ENCODE results near the gene POLR2C. TPM values are rescaled to one million over a fixed set of nuclear protein-coding genes. Genes with fewer than 3 reads are reported as not detected.

Gene POLR2C
- total RNA-seq: 78.7 and 82.1 TPM in 2 replicates

DNA sequence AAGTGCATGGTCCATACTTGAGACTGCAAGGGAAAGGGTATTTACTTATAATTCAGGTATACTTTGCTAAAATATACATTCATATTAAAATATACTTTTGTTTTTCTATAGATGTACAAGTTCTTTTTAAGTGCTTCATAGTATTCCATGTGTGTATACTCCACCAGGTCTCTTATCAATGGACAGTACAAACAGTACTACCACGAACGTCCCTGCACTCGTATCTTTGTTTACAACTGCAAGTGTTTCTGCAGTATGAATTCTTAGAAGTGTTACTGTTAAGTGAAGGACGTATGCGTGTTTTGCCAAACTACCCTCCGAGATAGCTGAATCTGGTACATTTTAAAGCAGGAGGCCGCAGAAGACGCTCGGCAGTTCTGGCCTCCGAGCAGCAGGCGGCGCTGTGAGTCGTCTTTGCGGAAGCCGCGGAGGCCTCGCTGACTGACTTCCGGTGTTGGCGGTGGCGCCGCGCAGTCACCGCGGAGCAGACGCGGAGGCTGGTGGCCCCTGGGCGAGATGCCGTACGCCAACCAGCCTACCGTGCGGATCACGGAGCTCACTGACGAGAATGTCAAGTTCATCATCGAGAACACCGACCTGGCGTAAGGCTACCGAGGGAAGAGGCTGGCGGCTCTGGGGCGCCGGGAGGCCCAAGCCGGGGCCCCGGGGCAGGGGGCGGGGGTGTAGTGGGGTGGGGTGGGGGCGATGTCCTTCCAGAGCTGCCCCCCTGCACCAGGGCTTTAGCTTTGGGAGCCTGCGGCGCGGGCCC is at the start of gene POLR2C:
Gene POLR2C, plus strand, starts transcription at position 471 of the 769 bp plus-strand sequence. Its CDS starts 46 bp downstream, at position 517.
- H3K27me3 ChIP-seq (ENCODE audit: control insufficient read depth, insufficient read depth, low read length): no peaks in the 10 kb centered on the region
- FAIRE-seq (no peak), DNase-seq (ENCODE audit: low read depth) (peak; percentile 65)
- H3K4me3 ChIP-seq (ENCODE audit: low read depth, low read length): peak within 1 kb of the TSS; percentile 67
- H3K36me3 ChIP-seq (ENCODE audit: control insufficient read depth, insufficient read depth, low read length): peaks cover 29% of the 10 kb centered on the region
- TF ChIP-seq CTCF (IDR thresholded peaks at IDR 0.05; ENCODE audit: insufficient read depth, low read length, severe bottlenecking): peak; percentile 96

- no peaks in the 10 kb centered on the region for H3K36me3 ChIP-seq (ENCODE audit: control insufficient read depth, insufficient read depth, low read length)
- no peak for TF ChIP-seq CTCF (IDR thresholded peaks at IDR 0.05; ENCODE audit: insufficient read depth, low read length, severe bottlenecking)
- no peak for DNase-seq (ENCODE audit: low read depth)
- peaks cover 7% of the 10 kb centered on the region for H3K27me3 ChIP-seq (ENCODE audit: control insufficient read depth, insufficient read depth, low read length)
- no peak overlapping the region for H3K4me3 ChIP-seq (ENCODE audit: low read depth, low read length)
- FAIRE-seq: no peak
These were observed 49.2 kb upstream of the POLR2C start for GRCh38 chr16:57413301-57413730.

DNA sequence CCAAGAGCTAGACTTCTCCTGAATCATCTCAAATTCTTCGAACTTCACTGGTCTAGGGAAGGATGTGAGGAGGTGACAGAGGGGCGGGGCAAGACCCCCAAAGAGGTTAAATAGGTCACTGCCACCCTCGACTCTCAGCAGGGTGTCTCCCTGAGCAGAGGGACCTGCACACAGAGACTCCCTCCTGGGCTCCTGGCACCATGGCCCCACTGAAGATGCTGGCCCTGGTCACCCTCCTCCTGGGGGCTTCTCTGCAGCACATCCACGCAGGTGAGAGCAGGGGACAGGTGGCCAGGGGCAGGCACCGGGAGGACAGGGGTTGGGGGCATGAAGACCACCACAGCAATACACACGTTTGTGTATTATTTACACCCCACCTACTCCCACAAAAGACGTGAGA is 48.7 kb upstream of the POLR2C start:
- FAIRE-seq (no peak), DNase-seq (ENCODE audit: low read depth) (no peak)
- H3K27me3 ChIP-seq (ENCODE audit: control insufficient read depth, insufficient read depth, low read length): peaks cover 7% of the 10 kb centered on the region

GRCh38 chr16:57416084-57416483 is 46.4 kb upstream of the POLR2C start:
- H3K36me3 ChIP-seq (ENCODE audit: control insufficient read depth, insufficient read depth, low read length): no peaks in the 10 kb centered on the region
- no peak for TF ChIP-seq CTCF (IDR thresholded peaks at IDR 0.05; ENCODE audit: insufficient read depth, low read length, severe bottlenecking)
- peaks cover 7% of the 10 kb centered on the region for H3K27me3 ChIP-seq (ENCODE audit: control insufficient read depth, insufficient read depth, low read length)
- H3K4me3 ChIP-seq (ENCODE audit: low read depth, low read length): no peak overlapping the region
- DNase-seq (ENCODE audit: low read depth): no peak
- no peak for FAIRE-seq

More for the DNA sequence above, 48.7 kb upstream of the POLR2C start:
- no peaks in the 10 kb centered on the region for H3K36me3 ChIP-seq (ENCODE audit: control insufficient read depth, insufficient read depth, low read length)
- no peak for TF ChIP-seq CTCF (IDR thresholded peaks at IDR 0.05; ENCODE audit: insufficient read depth, low read length, severe bottlenecking)
- H3K4me3 ChIP-seq (ENCODE audit: low read depth, low read length): no peak overlapping the region

DNA sequence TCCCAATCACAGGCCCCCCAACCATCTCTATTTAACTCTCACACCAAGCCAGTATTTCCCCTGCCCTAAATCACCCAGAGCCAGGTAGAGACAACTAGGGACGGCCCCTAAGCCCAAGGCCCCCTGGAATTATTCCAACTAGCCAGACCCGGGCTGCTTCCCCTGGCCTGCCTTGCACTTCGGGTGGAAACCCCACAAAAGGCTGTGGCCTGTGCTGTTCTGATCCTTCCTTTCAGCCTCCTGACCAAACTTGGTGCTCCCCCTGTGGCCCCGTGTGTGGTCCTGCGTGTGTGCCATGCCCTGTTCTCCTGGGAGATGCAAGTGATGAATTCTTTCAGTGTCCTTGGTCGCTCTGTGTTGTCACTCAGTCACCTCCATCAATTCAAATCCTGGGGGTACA is 43.0 kb upstream of the POLR2C start:
- no peak for DNase-seq (ENCODE audit: low read depth)
- H3K4me3 ChIP-seq (ENCODE audit: low read depth, low read length): no peak overlapping the region
- FAIRE-seq: no peak
- no peaks in the 10 kb centered on the region for H3K36me3 ChIP-seq (ENCODE audit: control insufficient read depth, insufficient read depth, low read length)
- no peaks in the 10 kb centered on the region for H3K27me3 ChIP-seq (ENCODE audit: control insufficient read depth, insufficient read depth, low read length)
- no peak for TF ChIP-seq CTCF (IDR thresholded peaks at IDR 0.05; ENCODE audit: insufficient read depth, low read length, severe bottlenecking)
